RCC 7860 (cell line): ENCODE data around the gene HLA-DQB1.
A peak's percentile ranks its signal among the peaks of the same experiment; 100 is the strongest.
"Not testable (repeated sequence)": the region's sequence is repeated elsewhere in the genome, so short reads cannot be mapped to it uniquely, and the experiment has no call there.

Experiments
- DNase-seq: peaks from one replicate; pipeline ENCODE4 v3.0.0-alpha.2; 2015; ENCODE audit warnings: low spot score
- FAIRE-seq: peaks from 2 replicates; lab custom pipeline; 2012; peaks lifted over from hg19 to GRCh38; lab: Jason Lieb, UNC

HLA-DQB1 gene

GRCh38 chr6:32629793-32630192 is 36.7 kb downstream of the HLA-DQB1 start:
- not testable (repeated sequence) for FAIRE-seq, DNase-seq

- DNase-seq (no peak), FAIRE-seq (no peak)
These were observed 38.6 kb downstream of the HLA-DQB1 start for GRCh38 chr6:32627831-32628230.

GRCh38 chr6:32627249-32627648 is 39.2 kb downstream of the HLA-DQB1 start:
- DNase-seq (no peak), FAIRE-seq (no peak)

- DNase-seq = no peak
- FAIRE-seq = no peak
These were observed 41.3 kb downstream of the HLA-DQB1 start for GRCh38 chr6:32625137-32625536.

GRCh38 chr6:32624565-32624964 is 41.9 kb downstream of the HLA-DQB1 start:
- FAIRE-seq (no peak), DNase-seq (no peak)

- FAIRE-seq (no peak), DNase-seq (no peak)
These were observed 42.8 kb downstream of the HLA-DQB1 start for GRCh38 chr6:32623693-32624092.

GRCh38 chr6:32622545-32623401 is 43.7 kb downstream of the HLA-DQB1 start:
- FAIRE-seq (no peak), DNase-seq (peak; percentile 18)

- no peak for FAIRE-seq
- no peak for DNase-seq
These were observed 45.1 kb downstream of the HLA-DQB1 start for GRCh38 chr6:32621372-32621771.

GRCh38 chr6:32617751-32618150 is 48.7 kb downstream of the HLA-DQB1 start:
- DNase-seq (no peak), FAIRE-seq (no peak)

GRCh38 chr6:32615885-32616532 is 50.4 kb downstream of the HLA-DQB1 start:
- no peak for FAIRE-seq
- DNase-seq = no peak

GRCh38 chr6:32614366-32615081 is 51.9 kb downstream of the HLA-DQB1 start:
- FAIRE-seq = no peak
- DNase-seq = no peak

GRCh38 chr6:32613475-32613874 is 53.0 kb downstream of the HLA-DQB1 start:
- FAIRE-seq (no peak), DNase-seq (no peak)

- FAIRE-seq = no peak
These were observed 55.7 kb downstream of the HLA-DQB1 start for GRCh38 chr6:32610682-32611296.

GRCh38 chr6:32609731-32610640 is 56.5 kb downstream of the HLA-DQB1 start:
- peak; percentile 91 for DNase-seq
- FAIRE-seq = peak; percentile 91

More at GRCh38 chr6:32610682-32611296, 55.7 kb downstream of the HLA-DQB1 start:
- no peak for DNase-seq
